Erythroblast (primary cell): Measurements from ENCODE around the gene NDST4.

Experiments
- GATA1 ChIP-seq: IDR thresholded peaks from 2 replicates; pipeline ENCODE4 v1.6.1; 2011; ENCODE audit warnings: low read depth, mild to moderate bottlenecking, control low read depth, low read length, moderate library complexity
- POLR2A ChIP-seq: IDR thresholded peaks from 2 replicates; pipeline ENCODE4 v1.6.1; 2011; ENCODE audit warnings: mild to moderate bottlenecking, low read length

DNA sequence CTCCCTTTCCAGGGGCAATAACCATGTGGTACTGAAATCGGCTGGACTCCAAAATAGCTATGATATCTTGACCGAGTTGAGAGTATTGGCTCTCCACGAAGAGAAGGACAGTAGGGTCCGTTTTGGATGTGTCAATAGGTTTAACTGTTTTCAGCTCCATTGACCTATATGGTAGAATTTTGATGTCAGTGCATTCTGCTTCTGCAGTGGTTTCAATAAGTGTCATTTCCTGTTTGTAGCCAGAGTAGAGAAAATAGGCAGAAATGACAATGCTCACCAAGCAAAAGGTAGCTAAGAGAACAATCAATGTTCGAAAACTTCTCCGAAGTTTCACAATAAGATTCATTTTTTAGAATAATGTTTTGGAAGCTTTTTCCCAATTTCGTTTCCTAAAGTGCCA lies 36.7 kb downstream of the NDST4 start:
- TF ChIP-seq POLR2A, result no peak
- no peak for TF ChIP-seq GATA1
